ENCODE results near the gene CDK2.

Gene CDK2

GRCh38 chr12:56017181-56017580 is 50.6 kb downstream of the CDK2 start:
- DNase-seq = no peak

- DNase-seq = no peak
Measured at GRCh38 chr12:56018356-56018755, 51.7 kb downstream of the CDK2 start.

GRCh38 chr12:56020423-56021184 is 54.0 kb downstream of the CDK2 start, which contains the start of gene IKZF4:
Gene IKZF4, plus strand, starts transcription at chr12:56021043. Its CDS starts 451 bp downstream, at chr12:56021494.
- peak; percentile 39 to 50 for DNase-seq

GRCh38 chr12:56021889-56022497 is 55.4 kb downstream of the CDK2 start:
- no peak for DNase-seq

All from activated T-cell treated with anti-CD3 and anti-CD28 coated beads, Interleukin-2, amount 50 U/mL, for 48 hours (primary cell).